Measurements from ENCODE around the gene TLCD3B.

DNA sequence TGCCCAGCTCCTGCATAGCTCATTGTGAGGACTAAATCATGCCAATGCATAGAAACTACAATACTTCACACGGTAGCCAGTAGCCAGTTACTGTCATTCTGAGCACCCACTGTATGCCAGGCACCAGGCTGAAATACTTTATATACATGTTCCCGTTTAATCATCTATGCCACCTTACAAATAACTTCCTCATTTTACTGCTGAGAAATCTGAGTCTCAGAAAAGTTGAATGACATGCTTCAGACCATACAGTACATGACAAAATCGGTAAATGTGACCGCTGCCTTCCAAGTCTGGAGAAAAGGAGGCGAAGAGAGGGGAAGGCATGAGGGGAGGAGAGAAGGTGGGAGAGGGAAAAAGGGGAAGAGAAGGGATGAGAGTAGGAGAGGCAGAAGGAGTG lies 9.2 kb upstream of the TLCD3B start:
- TF ChIP-seq POLR2A (IDR thresholded peaks at IDR 0.05) = no peak
- TF ChIP-seq, protein P1, sequence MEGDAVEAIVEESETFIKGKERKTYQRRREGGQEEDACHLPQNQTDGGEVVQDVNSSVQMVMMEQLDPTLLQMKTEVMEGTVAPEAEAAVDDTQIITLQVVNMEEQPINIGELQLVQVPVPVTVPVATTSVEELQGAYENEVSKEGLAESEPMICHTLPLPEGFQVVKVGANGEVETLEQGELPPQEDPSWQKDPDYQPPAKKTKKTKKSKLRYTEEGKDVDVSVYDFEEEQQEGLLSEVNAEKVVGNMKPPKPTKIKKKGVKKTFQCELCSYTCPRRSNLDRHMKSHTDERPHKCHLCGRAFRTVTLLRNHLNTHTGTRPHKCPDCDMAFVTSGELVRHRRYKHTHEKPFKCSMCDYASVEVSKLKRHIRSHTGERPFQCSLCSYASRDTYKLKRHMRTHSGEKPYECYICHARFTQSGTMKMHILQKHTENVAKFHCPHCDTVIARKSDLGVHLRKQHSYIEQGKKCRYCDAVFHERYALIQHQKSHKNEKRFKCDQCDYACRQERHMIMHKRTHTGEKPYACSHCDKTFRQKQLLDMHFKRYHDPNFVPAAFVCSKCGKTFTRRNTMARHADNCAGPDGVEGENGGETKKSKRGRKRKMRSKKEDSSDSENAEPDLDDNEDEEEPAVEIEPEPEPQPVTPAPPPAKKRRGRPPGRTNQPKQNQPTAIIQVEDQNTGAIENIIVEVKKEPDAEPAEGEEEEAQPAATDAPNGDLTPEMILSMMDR (IDR thresholded peaks at IDR 0.05) = no peak
- no peak for TF ChIP-seq POLR2AphosphoS5 (IDR thresholded peaks at IDR 0.05)
